ENCODE measurements around the gene TEX53.
A peak's percentile ranks its signal among the peaks of the same experiment; 100 is the strongest.

TEX53 gene

DNA sequence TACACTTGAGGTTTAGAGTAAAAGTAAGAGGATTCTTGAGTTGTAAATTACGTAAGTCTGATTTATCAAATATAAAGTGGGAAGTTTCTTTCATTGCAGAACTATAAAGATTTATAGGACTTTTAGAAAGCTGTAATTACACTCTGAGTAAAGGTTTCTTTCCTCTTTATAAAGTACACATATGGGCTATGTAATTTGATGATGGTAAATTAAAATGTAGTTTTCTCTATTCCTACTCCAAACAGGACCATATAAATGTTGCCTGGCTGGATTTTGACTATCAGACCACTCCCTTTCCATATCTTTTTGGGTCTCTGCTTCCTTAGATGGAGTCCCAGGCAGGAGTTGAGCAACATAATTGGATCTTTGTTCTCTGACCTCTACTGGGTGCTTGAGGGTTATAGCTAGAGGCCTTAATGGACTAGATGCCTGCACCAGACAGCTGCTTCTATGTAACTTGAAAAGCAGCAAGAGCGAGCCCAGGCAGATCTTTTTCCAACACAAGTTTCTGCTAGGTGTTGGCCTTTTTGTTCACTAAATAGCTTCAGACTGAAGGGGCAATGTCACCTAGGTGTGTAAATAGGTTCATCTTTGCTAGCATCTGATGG lies 35.7 kb upstream of the TEX53 start:
- H3K9ac ChIP-seq (ENCODE audit: low read length), result no peak overlapping the region

GRCh38 chr9:114691956-114692295 lies 34.3 kb upstream of the TEX53 start:
- Histone ChIP-seq H4K20me1 (ENCODE audit: insufficient read depth, low read length) (peaks cover 46% of the 10 kb centered on the region), H3K27ac (ENCODE audit: low read length) (no peak overlapping the region), H3K4me2 (ENCODE audit: low read length) (peak overlapping the region; percentile 71), H2AFZ (ENCODE audit: low read depth, low read length) (no peak overlapping the region), H3K79me2 (ENCODE audit: low read length) (no peaks in the 10 kb centered on the region), H3K27me3 (ENCODE audit: low read depth, low read length) (peaks cover 84% of the 10 kb centered on the region), H3K36me3 (replicated peaks; ENCODE audit: low read depth, low read length) (no peaks in the 10 kb centered on the region), H3K4me1 (ENCODE audit: low read length) (peaks cover 46% of the 10 kb centered on the region), H3K4me3 (ENCODE audit: low read length) (peak overlapping the region; percentile 49; the same call in 1 of the 2 replicates), H3K9ac (ENCODE audit: low read length) (no peak overlapping the region), H3K9me3 (ENCODE audit: insufficient read depth, low read length) (no peaks in the 10 kb centered on the region)
- TF ChIP-seq EZH2phosphoT487 (IDR thresholded peaks at IDR 0.05; ENCODE audit: low read depth) (no peak), CTCF (IDR thresholded peaks at IDR 0.05; ENCODE audit: low read depth, low read length) (no peak)

More for the DNA sequence above, 35.7 kb upstream of the TEX53 start:
- H3K9me3 ChIP-seq (ENCODE audit: insufficient read depth, low read length), result no peaks in the 10 kb centered on the region
- H3K4me3 ChIP-seq (ENCODE audit: low read length), result no peak overlapping the region
- TF ChIP-seq CTCF (IDR thresholded peaks at IDR 0.05; ENCODE audit: low read depth, low read length) (no peak), EZH2phosphoT487 (IDR thresholded peaks at IDR 0.05; ENCODE audit: low read depth) (no peak)
- no peaks in the 10 kb centered on the region for H3K36me3 ChIP-seq (replicated peaks; ENCODE audit: low read depth, low read length)
- H3K27ac ChIP-seq (ENCODE audit: low read length), result no peak overlapping the region
- H4K20me1 ChIP-seq (ENCODE audit: insufficient read depth, low read length), result peaks cover 60% of the 10 kb centered on the region
- no peaks in the 10 kb centered on the region for H3K79me2 ChIP-seq (ENCODE audit: low read length)
- no peak overlapping the region for H2AFZ ChIP-seq (ENCODE audit: low read depth, low read length)
- peaks cover 79% of the 10 kb centered on the region for H3K27me3 ChIP-seq (ENCODE audit: low read depth, low read length)
- no peak overlapping the region for H3K4me2 ChIP-seq (ENCODE audit: low read length)
- H3K4me1 ChIP-seq (ENCODE audit: low read length), result peaks cover 60% of the 10 kb centered on the region

DNA sequence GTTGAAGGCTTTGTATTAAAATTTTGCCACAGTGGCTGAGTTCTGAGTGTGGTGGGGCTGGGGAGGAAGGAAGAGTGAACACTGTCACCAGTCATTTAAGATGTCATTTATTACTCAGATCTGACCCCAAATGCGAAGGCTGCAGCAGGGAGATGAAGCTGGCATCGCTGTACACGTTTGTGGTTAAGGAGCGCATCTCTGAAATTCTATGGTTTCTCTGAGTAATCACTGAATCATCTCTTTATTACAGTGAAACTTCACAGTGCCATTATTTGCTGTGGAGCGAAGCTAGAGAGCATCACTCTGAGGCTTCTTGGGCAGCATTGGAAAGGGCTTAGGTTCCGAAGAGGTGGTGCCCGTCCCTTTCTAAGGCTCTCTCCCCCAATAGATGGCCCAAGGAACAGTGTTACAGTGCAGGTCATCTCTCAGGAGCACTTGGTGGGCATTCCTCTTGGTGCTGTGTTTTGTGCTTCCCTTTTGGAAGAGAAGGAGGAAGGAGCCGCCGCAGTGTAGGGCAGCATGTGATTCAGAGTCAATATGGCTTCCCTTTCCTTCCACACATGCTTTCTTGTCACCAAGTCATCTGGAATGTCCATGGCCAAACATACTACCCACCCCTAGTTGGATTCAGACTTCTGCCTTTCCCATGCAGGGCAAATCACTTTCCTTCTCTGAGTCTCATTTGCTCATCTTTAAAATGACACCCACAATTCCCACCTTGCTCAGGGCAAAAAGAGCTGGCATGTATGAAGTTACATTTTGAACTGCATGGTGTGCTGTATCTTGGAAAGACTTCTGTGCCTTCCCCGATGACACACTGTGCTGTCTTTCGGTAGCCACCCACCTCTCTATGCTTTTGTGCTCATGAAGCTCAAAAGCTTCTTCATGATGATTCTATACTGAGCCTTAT lies 33.7 kb upstream of the TEX53 start:
- Histone ChIP-seq H4K20me1 (ENCODE audit: insufficient read depth, low read length) (peaks cover 43% of the 10 kb centered on the region), H3K36me3 (replicated peaks; ENCODE audit: low read depth, low read length) (no peaks in the 10 kb centered on the region), H3K27ac (ENCODE audit: low read length) (no peak overlapping the region), H3K4me1 (ENCODE audit: low read length) (peaks cover 40% of the 10 kb centered on the region), H3K79me2 (ENCODE audit: low read length) (no peaks in the 10 kb centered on the region), H3K4me3 (ENCODE audit: low read length) (peak overlapping the region; percentile 49; the same call in 1 of the 2 replicates), H2AFZ (ENCODE audit: low read depth, low read length) (no peak overlapping the region), H3K4me2 (ENCODE audit: low read length) (peak overlapping the region; percentile 71), H3K9ac (ENCODE audit: low read length) (no peak overlapping the region), H3K9me3 (ENCODE audit: insufficient read depth, low read length) (no peaks in the 10 kb centered on the region), H3K27me3 (ENCODE audit: low read depth, low read length) (peaks cover 88% of the 10 kb centered on the region)
- TF ChIP-seq CTCF (IDR thresholded peaks at IDR 0.05; ENCODE audit: low read depth, low read length) (no peak), EZH2phosphoT487 (IDR thresholded peaks at IDR 0.05; ENCODE audit: low read depth) (peak; percentile 99)

- H3K4me3 ChIP-seq (ENCODE audit: low read length), result no peak overlapping the region
- peaks cover 90% of the 10 kb centered on the region for H3K27me3 ChIP-seq (ENCODE audit: low read depth, low read length)
- H3K36me3 ChIP-seq (replicated peaks; ENCODE audit: low read depth, low read length), result no peaks in the 10 kb centered on the region
- H3K27ac ChIP-seq (ENCODE audit: low read length), result no peak overlapping the region
- no peak for TF ChIP-seq CTCF (IDR thresholded peaks at IDR 0.05; ENCODE audit: low read depth, low read length)
- no peak for TF ChIP-seq EZH2phosphoT487 (IDR thresholded peaks at IDR 0.05; ENCODE audit: low read depth)
- H2AFZ ChIP-seq (ENCODE audit: low read depth, low read length), result no peak overlapping the region
- peaks cover 33% of the 10 kb centered on the region for H3K4me1 ChIP-seq (ENCODE audit: low read length)
- no peak overlapping the region for H3K9ac ChIP-seq (ENCODE audit: low read length)
- H3K79me2 ChIP-seq (ENCODE audit: low read length), result no peaks in the 10 kb centered on the region
- H3K4me2 ChIP-seq (ENCODE audit: low read length), result no peak overlapping the region
- H3K9me3 ChIP-seq (ENCODE audit: insufficient read depth, low read length), result no peaks in the 10 kb centered on the region
- H4K20me1 ChIP-seq (ENCODE audit: insufficient read depth, low read length), result peaks cover 38% of the 10 kb centered on the region
These were observed 32.7 kb upstream of the TEX53 start for GRCh38 chr9:114690308-114690707.

All from OCI-LY3 (cell line).